WI38 (cell line): ENCODE results near the gene EN2.

Experiments
- H3K4me3 ChIP-seq: 2 replicates; pipeline ENCODE4 v1.5.1; 2011; ENCODE audit warnings: low read depth, mild to moderate bottlenecking, control low read depth, low read length
- CTCF ChIP-seq: IDR thresholded peaks from 2 replicates; pipeline ENCODE4 v1.5.1; 2012; ENCODE audit warnings: low read depth, mild to moderate bottlenecking, control low read depth, low read length

The EN2 gene

DNA sequence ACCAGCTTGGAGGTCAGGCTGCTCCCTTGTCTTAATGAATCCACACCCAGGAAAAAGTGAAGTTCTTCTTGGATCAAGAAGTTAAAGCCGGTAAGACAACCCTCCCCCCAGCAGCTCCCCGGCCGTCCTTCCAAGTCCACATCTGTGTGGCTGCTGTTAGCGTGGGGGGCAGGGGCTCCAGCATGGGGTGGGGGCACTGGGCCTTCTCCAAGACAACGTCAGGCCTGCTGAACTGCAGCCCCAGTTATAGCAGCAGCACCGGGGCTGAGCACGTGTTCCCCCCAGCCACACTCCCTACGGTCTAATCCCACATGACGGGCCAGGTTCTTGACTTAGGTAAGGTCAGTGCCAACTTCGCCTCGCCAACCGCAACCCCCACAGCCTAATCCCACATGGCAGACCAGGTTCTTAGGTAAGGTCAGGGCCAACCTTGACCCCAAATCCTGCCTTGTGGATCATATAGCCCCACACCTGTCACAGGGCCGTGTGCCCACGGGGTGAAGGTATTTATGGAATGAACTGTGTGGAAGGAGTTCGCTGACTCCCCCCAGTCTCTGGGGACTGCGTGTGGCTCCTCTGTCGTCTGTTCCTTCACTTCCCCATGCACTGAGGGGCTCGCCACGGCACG, 30.4 kb upstream of the EN2 start:
- no peak for TF ChIP-seq CTCF
- no peak overlapping the region for H3K4me3 ChIP-seq

DNA sequence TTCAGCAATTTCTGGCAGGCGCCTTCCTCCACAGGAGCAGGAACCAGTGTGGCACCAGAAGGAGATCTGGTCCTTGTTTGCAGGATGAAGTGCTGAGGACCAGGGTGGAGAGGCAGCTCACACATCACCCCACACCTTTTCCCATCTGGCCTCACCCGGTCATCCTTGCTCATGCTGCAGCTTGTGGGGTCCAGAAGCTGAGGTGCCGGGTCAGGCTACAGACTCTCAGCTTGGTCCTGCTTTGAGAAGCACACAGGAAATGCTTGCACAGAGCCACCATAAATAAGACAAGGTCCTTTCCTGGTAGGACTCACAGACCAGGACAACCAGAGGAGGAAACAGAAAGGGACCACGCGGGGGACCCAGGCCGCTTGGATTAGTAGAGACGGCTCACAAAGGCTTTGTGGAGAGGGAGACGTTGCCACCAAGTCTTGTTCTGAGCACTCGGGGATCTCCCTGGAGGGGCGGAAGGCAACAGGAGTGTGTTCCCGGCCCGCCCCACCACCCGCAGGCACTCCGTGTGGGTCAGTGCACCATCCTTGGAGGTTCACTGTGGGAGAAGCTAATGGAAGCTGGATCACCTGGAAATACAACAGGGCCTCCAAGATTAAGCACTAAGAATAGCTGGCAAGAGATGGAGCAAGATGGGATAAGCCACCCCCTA, 29.6 kb upstream of the EN2 start:
- no peak overlapping the region for H3K4me3 ChIP-seq
- TF ChIP-seq CTCF, result no peak

- TF ChIP-seq CTCF, result no peak
These were observed 28.3 kb upstream of the EN2 start for GRCh38 chr7:155429651-155430050.

DNA sequence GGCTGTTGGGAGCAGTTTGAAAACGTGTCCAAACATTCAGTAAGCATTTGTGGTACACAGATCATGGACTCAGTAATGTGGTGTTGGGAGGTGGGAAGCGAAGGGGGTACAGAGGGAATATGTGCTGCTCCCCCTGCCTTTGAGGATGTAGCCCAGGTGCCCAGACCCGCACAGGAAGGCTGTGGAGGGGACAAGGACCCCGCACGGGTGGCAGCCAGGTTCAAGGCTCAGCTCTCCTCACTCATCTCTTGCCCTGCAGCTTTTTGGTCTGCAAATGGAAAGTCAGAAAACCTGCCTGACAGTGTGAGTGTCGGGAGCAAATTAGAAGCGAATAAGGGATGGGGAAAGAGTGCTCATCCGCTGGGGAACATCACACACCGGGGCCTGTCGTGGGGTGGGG, 27.3 kb upstream of the EN2 start:
- no peak overlapping the region for H3K4me3 ChIP-seq
- TF ChIP-seq CTCF, result no peak

More at GRCh38 chr7:155429651-155430050, 28.3 kb upstream of the EN2 start:
- H3K4me3 ChIP-seq, result no peak overlapping the region

DNA sequence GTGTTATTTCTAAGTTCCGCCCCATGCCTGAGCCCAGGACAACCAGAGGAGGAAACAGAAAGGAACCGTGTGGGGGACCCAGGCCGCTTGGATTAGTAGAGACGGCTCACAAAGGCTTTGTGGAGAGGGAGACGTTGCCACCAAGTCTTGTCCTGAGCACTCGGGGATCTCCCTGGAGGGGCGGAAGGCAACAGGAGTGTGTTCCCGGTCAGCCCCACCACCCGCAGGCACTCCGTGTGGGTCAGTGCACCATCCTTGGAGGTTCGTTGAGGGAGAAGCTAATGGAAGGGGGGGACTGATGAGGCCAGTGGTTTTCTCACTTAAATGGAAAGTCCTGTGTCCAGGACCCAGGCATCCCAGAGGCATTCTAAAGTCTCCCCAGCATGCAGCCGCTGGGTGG, 26.7 kb upstream of the EN2 start:
- H3K4me3 ChIP-seq, result no peak overlapping the region
- no peak for TF ChIP-seq CTCF

DNA sequence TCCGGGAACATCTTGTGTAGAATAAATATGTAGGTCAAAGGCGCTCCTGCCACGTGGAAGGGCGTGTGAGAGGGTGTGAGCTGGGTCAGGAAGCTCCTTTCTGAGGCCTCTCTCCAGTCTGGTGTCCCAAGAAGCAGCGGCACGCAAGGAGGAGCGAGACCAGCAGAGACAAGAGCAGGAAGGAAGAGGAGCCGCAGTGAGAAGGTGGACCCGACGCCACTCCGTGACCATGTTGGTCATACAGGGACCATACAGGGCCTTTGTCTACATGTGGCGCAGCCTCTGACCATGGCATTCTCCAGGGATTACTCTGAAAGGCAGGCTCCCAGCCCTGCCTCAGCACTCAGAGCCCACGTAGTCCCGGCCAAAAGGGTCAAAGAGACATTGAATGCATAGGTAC, 26.2 kb upstream of the EN2 start:
- no peak for TF ChIP-seq CTCF
- no peak overlapping the region for H3K4me3 ChIP-seq

DNA sequence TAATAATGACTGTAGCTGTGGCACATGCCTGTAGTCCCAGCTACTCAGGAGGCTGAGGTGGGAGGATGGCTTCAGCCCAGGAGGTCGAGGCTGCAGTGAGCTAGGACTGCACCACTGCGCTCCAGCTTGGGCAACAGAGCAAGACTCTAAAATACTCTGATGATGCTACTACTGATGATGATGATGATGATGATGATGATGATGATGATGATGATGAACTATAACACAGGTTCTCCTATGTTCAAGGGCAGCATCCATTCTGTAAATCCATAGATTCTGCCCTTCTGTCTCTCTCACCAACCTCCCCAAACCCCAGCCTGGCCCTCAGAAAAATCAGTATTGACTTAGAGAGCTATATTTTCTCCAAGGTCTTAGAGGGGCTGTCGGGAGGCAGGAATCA, 22.8 kb upstream of the EN2 start:
- TF ChIP-seq CTCF, result no peak
- no peak overlapping the region for H3K4me3 ChIP-seq
